ENCODE results near the gene RPLP1.

RPLP1 gene

GRCh38 chr15:69475769-69476358, 23.2 kb downstream of the RPLP1 start:
- peak; percentile 98 for TF ChIP-seq CTCF (IDR thresholded peaks at IDR 0.05; ENCODE audit: insufficient read depth, low read depth, low read length, missing control alignments)
- DNase-seq (ENCODE audit: low read depth): peak; percentile 78
- H3K4me3 ChIP-seq (ENCODE audit: low read length): no peak overlapping the region

- TF ChIP-seq CTCF (IDR thresholded peaks at IDR 0.05; ENCODE audit: insufficient read depth, low read depth, low read length, missing control alignments): no peak
- no peak for DNase-seq (ENCODE audit: low read depth)
- H3K4me3 ChIP-seq (ENCODE audit: low read length): no peak overlapping the region
Measured at GRCh38 chr15:69476704-69477473, 24.3 kb downstream of the RPLP1 start.

GRCh38 chr15:69478259-69478781, 25.7 kb downstream of the RPLP1 start:
- peak; percentile 50 for DNase-seq (ENCODE audit: low read depth)
- peak; percentile 87 for TF ChIP-seq CTCF (IDR thresholded peaks at IDR 0.05; ENCODE audit: insufficient read depth, low read depth, low read length, missing control alignments)

GRCh38 chr15:69479081-69479480, 26.5 kb downstream of the RPLP1 start:
- TF ChIP-seq CTCF (IDR thresholded peaks at IDR 0.05; ENCODE audit: insufficient read depth, low read depth, low read length, missing control alignments): no peak
- no peak overlapping the region for H3K4me3 ChIP-seq (ENCODE audit: low read length)
- DNase-seq (ENCODE audit: low read depth): no peak

More at GRCh38 chr15:69478259-69478781, 25.7 kb downstream of the RPLP1 start:
- H3K4me3 ChIP-seq (ENCODE audit: low read length): no peak overlapping the region

GRCh38 chr15:69479971-69480370, 27.4 kb downstream of the RPLP1 start:
- TF ChIP-seq CTCF (IDR thresholded peaks at IDR 0.05; ENCODE audit: insufficient read depth, low read depth, low read length, missing control alignments): no peak

GRCh38 chr15:69480932-69481331, 28.3 kb downstream of the RPLP1 start:
- no peak overlapping the region for H3K4me3 ChIP-seq (ENCODE audit: low read length)
- TF ChIP-seq CTCF (IDR thresholded peaks at IDR 0.05; ENCODE audit: insufficient read depth, low read depth, low read length, missing control alignments): no peak
- peak; percentile 28 for DNase-seq (ENCODE audit: low read depth)

More at GRCh38 chr15:69479971-69480370, 27.4 kb downstream of the RPLP1 start:
- DNase-seq (ENCODE audit: low read depth): no peak
- no peak overlapping the region for H3K4me3 ChIP-seq (ENCODE audit: low read length)
